HG03196 (cell line): ENCODE measurements around the gene OR4M1.
"Not testable (repeated sequence)": the region's sequence is repeated elsewhere in the genome, so short reads cannot be mapped to it uniquely, and the experiment has no call there.

Experiments
- ATAC-seq: cut with Tn5 transposase; IDR thresholded peaks from one replicate; pipeline ENCODE4 v1.9.1; 2021; ENCODE audit not compliant: unreplicated experiment

The OR4M1 gene

DNA sequence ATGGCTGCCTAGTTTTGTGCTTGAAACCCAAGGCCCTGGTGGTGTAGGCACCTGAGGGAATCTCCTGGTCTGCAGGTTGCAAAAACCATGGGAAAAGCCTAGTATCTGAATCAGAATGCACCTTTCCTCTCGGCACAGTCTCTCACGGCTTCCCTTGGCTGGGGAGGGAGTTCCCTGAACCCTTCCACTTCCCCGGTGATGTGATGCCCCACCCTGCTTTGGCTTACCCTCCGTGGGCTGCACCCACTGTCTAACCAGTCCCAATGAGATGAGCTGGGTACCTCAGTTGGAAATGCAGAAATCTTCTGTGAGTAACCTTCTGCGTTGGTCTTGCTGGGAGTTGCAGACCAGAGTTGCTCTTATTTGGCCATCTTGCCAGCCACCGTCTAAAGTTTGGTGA, 47.7 kb downstream of the OR4M1 start:
- not testable (repeated sequence) for ATAC-seq

- no peak for ATAC-seq
Observed at GRCh38 chr14:19823178-19823577, 49.9 kb downstream of the OR4M1 start.

DNA sequence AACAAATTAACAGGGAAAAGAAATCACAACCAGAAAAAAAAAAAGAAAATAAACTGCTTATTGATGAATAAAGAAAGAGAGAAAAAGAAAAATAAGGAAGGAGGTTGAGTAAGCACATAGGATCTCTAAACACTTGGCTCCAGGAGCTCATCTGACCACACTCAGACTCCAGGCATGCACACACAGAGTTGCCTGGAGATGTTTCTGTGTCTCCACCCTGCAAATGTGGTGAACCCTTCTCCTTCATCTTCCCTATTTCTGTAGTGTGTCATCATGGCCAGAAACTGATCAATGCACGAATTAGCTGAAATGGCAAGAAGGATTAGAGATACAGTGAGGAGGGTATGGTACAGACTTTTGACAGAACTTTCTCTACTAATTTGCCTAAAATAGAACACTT, 50.5 kb downstream of the OR4M1 start:
- ATAC-seq, result no peak

DNA sequence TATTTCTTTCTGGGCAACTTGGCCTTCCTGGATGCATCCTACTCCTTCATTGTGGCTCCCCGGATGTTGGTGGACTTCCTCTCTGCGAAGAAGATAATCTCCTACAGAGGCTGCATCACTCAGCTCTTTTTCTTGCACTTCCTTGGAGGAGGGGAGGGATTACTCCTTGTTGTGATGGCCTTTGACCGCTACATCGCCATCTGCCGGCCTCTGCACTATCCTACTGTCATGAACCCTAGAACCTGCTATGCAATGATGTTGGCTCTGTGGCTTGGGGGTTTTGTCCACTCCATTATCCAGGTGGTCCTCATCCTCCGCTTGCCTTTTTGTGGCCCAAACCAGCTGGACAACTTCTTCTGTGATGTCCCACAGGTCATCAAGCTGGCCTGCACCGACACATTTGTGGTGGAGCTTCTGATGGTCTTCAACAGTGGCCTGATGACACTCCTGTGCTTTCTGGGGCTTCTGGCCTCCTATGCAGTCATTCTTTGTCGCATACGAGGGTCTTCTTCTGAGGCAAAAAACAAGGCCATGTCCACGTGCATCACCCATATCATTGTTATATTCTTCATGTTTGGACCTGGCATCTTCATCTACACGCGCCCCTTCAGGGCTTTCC, 54.4 kb downstream of the OR4M1 start:
- not testable (repeated sequence) for ATAC-seq

- no peak for ATAC-seq
Observed at GRCh38 chr14:19828314-19828713, 55.0 kb downstream of the OR4M1 start.
